HG02678 (cell line): Measurements from ENCODE around the gene ARID1B.
A peak's percentile ranks its signal among the peaks of the same experiment; 100 is the strongest.

Source experiments
- ATAC-seq: cut with Tn5 transposase; IDR thresholded peaks from one replicate; pipeline ENCODE4 v1.9.1; 2021; ENCODE audit warnings: mild to moderate bottlenecking, moderate library complexity; ENCODE audit not compliant: unreplicated experiment

The ARID1B gene

DNA sequence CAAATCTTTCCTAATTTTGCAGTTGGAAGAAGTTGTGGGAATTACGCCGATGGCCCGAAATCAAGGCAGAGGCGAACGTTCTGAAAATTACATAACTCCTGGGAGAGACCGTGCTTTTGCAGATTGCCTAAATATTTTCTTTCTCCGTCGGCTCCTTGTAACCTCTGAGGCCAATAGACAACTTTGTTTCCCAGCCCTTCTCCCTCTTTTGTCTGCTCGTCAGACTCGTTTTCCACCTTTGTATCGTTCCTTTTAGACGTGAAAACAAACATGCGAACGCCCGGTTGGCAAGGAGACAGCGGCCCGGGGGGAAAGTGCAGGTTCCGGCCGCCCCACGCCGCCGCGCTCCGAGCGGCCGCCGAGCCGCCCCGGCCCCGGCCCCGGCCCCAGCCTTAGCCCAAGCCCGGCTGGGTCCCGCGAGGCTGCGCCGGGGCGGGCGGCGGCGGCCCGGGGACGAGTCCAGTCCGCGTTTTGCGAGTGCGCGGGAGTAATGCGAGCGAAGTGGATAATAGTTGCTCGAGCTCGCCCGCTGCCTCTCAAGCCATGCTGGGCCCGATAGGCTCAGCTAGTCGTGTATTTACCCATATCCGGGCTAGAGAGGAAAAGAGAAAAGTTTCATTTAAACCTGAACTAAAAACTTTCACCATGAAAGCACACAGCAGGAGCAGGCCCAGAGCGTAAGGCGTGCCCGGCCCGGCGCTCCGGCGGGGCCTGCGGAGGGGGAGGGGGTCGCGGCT lies at the start of gene ARID1B:
ARID1B (plus strand) TSS at position 539 of the 737 bp plus-strand sequence. CDS start 303 bp downstream, outside the sequence.
- ATAC-seq: peak; percentile 48

DNA sequence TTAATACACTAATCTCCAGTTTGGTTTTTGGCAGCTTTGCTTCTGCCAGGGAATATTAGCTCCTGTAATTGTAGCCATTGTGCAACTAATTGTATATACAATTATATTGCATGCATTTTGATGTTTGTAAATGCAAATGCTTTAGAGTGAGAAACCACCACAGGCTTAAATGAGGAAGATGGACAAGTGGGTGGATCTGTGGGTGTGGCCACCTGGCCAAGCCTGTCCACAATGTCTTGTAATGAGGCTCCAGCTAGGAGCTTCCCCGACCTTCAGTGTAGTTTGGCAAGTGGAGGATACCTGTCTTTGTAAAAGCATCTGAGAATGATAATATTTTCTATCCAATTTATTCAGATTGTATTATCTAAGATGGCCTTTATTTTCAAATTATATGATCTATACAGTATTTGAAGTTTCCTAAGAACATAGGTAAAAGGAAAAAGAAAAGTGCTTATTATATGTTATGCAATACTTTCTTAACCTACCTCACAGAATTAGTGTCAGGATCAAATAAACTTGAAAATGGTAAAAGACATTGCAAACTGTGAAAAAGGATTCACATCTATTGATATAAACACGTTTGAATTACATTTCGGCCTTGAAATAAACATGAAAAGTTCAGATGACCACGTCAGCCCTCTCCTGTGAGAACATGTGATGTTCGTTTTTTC lies 49.3 kb upstream of the ARID1B start:
- no peak for ATAC-seq

DNA sequence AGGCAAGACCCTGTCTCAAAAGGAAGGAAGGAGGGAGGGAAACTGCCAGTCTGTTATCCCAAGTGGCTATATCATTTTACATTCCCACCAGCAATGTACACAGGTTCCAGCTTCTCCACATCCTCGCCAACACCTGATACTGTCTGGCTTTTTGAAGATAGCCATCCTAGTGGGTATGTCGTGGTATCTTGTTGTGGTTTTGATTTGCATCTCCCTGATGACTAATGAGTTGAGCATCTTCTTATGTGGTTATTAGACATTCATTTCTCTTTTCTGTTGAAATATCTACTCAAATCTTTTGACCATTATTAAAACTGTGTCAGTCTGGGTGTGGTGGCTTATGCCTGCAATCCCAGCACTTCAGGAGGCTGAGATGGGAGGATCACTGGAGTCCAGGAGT lies 47.9 kb upstream of the ARID1B start:
- peak; percentile 66 for ATAC-seq

DNA sequence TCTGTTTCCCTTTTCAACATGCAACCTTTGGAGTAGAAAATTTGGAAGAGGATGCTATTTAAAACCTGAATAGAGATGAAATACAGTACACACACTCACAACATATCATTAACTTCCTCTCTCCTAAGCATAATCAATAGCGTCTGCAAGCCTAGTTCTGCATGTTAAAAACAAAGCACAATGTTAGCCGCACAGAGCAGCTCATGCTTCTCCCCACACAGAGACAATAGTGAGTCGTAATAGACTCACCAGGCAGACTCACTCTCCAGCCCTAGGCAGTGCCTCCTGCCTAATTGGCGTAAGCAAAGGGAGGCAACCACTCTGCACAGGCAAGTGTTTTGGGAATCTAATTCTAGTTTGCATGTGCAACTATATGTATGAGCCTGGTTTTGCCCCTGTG lies 45.8 kb upstream of the ARID1B start:
- no peak for ATAC-seq

DNA sequence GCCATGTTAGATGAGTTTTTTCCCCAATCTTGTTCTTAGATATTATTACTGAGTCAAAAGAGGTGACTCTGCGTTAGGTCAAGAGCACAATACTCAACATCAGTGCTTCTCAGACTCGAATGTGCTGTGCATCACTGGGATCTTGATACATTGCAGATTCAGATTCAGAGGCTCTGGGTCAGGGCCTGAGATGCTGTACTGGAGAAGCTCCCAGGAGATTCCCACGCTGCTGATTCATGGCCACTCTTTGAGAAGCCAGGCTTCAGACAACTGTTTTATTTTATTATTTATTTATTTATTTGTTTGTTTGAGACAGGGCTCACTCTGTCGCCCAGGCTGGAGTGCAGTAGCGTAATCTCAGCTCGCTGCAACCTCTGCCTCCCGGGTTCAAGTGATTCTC lies 41.4 kb upstream of the ARID1B start:
- no peak for ATAC-seq

DNA sequence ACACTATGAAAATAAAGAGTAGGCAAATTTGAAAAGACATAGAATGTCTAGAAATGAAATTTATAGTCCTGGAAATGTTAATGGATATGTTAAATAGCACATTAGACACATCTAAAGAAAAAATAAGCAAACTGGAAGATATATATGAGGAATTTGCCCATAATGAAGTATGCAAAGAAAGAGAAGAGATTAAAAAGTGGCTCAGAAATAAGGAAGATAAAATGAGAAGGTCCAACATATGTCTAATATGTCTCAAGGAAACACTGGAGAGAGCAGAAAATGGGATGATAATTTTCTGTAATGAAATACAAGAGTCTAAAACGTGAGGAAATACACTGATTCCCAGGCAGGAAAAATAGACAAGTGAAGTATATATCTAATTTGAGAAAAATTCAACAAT lies 36.6 kb upstream of the ARID1B start:
- no peak for ATAC-seq

DNA sequence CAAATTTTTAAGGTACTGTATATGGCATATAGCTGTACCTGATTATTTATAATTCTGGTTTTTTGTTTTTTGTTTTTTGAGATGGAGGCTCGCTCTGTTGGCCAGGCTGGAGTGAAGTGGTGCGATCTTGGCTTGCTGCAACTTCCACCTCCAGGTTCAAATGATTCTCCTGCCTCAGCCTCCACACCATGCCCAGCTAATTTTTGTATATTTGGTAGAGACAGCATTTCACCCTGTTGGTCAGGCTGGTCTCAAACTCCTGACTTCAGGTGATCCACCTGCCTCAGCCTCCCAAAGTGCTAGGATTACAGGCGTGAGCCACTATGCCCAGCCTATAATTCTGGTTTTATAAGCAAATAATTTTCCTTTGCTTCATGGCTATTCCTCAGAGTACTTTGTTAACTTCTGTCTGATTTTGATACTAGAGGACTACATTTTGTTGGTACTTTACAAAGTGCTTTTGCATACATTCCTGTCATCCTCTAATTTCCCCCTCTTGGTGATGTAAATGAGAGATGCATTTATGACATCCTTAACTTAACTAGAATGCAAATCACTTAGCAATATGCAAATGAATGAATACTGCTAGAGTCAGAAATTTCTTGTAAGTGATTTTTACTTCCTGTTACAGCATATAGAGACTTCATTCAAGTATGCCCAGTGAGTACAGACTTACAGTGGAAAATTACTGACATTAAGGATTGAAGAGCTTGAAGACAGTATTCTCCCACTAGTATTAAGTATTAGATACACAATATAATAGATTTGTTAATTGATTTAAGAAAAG lies 35.7 kb upstream of the ARID1B start:
- ATAC-seq: no peak

DNA sequence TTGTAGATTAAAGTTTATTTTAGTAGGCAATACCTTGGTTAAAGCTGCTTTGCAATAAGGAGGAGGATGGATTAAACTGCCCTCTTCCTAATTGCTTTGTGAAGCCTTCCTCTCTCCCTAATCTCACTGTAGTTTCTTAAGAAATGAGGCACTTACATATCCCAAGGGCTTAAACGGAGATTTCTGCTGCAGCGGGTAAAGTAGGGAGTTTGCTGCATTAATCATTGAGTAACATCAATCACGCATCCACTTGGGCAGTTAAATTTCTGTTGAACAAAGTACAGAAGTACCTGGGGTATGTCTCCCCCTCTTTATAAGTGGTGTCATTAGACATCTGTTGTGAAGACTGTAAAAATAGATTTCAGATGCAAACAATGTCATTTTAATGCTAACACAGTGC lies 29.5 kb upstream of the ARID1B start:
- ATAC-seq: no peak

DNA sequence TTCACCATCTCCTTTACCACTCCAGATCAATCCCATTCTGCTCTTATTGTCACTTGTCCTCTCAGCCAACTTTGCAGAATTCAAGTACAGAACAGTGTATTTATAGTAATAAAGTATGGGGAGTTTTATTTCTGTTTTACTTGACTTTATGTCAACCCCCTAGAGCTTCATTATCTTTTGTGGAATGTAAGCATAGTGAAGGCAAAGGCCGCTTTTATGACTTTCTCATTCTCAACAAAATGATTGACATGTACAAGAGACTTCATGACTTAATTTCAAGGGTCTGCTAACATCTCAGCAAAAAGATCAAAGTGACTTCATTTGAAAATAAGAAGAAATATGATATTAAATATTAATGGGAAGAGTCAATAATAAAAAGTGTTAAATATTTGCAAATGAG lies 28.7 kb upstream of the ARID1B start:
- no peak for ATAC-seq

DNA sequence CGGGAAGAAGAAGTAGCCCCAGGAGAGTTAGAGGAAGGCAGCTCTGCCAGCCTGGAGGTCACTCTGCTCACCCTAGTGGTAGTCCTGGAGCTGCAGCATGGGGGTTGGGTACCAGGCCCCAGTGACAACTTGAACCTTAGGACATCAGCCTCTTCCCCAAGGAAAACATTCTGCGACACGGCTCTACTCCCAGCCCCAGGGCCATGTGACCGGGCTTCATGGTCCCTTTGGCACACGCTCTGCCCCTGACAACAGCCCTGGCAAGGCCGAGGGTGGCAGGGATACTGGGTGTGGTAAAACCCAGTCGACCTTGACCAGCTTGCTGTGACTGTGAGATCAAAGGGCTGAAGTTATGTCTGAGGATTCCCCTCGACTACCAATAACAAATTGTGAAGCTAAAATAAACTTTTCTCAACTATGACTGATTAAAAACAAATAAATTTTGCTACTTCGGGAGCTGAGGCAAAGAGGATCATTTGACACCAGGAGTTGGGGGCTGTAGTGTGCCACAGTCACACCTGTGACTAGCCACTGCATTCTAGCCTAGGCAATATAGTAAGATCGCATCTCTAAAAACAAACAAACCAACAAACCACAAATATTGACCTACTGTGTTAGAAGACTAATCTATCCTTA lies 24.4 kb upstream of the ARID1B start:
- ATAC-seq: peak; percentile 73

DNA sequence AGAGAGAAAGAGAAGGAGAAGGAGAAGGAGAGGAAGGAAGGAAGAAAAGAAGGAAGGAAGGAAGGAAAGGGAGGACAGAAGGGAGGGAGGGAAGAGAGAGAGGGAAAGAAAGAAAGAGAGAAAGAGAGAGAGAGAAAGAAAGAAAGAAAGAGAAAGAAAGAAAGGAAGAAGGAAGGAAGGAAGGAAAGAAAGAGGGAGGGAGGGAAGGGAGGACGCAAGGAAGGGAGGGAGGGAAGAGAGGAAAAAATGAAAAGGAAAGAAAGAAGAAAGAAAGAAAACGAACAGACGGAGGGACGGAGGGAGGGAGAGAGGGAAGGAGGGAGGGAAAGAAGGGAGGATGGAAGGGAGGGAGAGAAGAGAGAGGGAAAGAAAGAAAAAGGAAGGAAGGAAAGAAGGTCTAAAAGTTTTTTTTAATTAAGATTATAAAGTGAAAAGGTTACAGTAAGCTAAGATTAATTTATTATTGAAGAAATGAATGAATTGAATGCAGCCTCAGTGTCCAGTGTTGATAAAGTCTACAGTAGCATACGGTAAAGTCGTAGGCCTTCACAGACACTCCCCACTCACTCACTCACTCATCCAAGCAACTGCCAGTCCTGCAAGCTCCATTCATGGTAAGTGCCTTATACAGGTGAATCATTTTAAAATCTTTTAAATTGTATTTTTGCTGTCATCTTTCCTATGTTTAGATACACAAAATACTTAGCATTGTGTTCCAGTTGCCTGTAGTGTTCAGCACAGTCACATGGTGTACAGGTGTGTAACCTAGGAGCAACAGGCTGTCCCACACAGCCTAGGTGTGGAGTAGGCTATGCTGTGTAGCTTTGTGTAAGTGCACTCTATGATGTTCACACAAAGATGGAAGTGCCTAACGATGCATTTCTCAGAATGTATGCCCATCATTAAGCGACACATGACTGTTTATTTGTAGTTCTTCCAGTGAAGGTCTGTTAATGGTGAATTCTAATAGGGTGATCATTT lies 20.3 kb upstream of the ARID1B start:
- no peak for ATAC-seq

DNA sequence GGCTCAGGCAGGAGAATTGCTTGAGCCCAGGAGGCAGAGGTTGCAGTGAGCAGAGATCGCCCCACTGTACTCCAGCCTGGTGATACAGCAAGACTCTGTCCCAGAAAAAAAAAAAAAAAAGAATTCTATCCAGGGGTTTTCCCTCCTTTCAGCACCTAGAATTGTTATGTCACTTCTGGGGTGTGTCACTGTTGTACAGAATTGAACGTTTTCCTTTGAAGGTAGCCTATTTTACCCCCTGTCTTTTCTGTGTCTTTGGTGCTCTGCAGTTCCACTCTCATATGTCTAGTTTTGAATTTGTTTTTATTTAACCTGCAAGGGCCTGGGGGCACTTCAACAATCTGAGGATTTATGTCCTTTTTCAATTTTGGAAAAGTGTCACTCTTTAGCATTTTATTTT lies 19.3 kb upstream of the ARID1B start:
- ATAC-seq: no peak

DNA sequence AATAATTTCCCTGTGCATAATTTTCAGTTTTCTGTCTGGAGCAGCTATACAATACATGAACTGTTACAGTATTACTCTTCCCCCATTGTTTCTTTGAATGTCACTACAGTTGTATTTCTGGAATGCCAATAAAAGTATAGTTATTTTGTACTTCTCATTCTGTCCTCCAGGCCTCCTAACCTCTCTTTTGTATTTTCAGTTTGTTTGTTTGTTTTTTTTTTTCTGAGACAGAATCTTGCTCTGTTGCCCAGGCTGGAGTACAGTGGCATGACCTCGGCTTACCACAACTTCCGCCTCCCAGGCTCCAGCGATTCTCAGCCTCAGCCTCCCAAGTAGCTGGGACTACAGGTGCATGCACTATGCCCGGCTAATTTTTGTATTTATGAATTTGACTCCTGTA lies 16.8 kb upstream of the ARID1B start:
- no peak for ATAC-seq

DNA sequence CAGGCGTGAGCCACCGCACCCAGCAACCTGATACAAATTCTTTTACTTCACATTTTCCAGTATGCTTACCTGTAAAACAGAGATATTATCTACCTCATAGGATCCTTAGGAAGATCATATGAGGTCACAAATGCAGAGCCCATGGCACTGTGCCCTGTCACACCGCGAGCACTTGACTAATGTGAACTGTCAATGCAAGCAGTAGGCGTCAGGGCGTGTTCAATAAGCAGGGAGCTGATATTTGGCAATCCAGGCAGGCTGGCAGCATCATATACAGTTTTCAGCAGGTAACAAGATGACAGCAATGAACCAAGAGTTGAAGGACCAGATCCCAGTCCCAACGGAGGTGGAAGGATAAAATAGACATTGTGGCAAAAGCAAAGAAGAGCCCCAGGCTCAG lies 14.6 kb upstream of the ARID1B start:
- ATAC-seq: no peak

DNA sequence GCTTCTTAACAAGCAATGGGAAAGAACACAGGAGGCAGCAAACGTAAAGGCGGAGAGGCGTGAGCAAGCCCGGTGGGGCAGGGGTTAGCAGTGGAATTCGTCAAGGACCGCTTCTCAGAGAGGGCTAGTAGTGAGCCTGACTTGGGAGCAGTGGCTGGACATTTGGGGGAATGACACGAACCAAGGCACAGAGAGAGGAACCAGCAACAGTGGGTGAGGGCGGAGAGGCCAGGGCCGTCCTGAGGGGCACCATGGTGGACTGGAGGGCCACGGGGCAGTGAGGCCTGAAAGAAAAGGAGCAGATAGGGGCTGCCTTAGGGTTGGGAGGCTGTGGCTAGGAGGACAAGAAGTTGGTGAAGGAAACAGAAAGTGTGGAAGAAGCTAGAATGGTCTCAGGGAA lies 12.1 kb upstream of the ARID1B start:
- ATAC-seq: no peak

DNA sequence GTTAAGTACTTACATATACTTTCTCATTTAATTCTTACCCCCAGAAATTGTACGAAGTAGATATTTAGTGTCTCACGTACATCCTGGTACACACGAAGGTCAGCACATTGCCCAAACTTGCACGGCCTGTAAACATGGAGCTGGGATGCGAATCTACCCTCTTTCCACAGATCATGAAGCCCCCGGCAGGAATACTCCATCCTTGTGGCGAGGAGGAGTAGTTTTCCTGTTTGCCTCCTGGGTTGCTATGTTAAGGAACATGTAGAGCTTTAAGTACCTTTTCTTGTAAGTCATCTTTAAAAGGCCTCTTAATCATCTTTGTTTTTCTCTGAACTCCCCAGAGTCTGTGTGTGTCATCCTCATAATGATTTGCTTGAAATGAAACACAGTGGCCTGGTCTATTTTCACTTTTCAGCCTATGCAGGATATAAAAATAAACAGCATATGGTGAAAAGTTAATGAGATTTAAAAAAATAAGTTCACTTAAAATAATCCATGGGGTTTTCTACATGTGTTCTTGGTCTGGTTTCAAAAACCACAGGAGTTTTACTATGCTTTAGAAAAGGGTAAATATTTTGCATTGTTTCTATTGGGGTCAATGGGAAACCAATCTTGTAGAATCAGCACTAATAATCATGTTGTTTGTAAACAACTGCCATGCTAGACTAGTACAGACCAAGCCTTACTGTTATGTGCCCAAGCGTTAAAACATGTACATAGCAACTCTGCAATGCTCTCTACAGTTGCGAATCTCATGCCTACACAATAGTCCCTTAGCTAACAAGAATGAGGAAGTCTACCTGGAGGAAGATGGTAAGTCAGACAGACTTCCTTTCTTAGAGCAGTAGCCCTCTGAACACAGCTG lies 9.3 kb upstream of the ARID1B start:
- ATAC-seq: peak; percentile 91

DNA sequence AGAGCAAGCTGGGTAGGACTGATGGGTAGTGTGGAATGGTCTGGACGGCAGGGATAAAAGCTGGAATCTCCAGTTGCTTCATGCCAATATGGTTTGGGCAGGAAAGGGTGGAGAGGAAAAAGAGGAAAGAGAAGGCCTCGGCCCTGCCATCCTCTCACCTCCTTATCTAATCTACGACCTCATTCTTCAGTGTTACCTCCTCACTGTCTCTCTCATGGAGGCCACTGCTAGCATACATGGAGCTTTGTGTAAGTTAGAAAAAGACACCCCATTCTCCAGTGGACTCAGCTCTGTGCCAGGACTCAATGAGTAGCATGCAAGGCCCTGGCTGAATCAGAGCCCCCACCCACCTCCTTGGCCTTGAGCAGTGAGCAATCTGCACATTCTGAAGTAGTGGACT lies 6.1 kb upstream of the ARID1B start:
- no peak for ATAC-seq

DNA sequence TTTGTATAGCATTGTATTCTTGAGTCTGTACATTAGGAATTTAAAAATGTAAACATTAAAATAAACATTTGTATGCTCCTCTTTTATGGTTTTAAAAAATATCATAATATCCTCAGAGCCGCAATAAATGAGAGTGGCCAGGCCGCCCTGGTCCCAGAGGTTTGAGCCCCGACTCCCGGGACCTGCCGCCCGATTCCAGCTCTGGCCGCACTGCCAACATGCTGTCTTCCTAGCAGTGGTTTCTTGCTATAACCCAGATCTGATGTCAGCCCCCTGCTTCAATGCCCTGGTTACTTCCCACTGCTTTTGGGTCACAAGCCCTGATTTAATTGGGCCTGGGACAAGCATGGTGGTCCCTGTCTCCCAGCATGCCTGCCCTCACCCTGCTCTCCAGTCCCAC lies 5.4 kb upstream of the ARID1B start:
- no peak for ATAC-seq

DNA sequence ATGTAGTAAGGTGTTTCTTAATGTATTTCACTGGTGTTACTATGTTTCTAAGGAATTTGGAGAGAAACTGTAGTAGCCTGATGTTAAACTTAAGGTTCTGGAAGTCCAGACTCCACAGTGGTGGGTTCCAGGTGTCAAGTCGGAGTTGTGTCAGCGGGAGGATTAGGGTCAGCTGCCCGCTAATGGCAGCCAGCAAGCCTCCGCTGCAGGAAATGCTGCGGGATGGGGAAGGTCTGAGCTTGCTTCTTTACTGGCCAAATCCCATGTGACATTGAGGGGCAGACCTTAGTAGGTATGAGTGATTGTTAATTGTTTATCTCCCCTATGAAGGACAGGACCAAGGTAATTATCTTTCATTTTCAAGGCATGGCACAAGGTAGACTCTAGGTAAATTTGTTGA lies 3.7 kb upstream of the ARID1B start:
- ATAC-seq: no peak
